Smooth muscle cell (in vitro differentiated cells): Measurements from ENCODE around the gene ERV3-1. TPM values are rescaled to one million over a fixed set of nuclear protein-coding genes. Genes with fewer than 3 reads are reported as not detected.
"Not testable (repeated sequence)": the region's sequence is repeated elsewhere in the genome, so short reads cannot be mapped to it uniquely, and the experiment has no call there.

Experiments
- DNase-seq: peaks from one replicate; lab custom pipeline; 2025; ENCODE audit not compliant: unreplicated experiment; lab: John Stamatoyannopoulos, UW
- H2AFZ ChIP-seq: fragments of 200-600 bp; sonication (generic); 2 replicates; pipeline ENCODE4 v1.6.0; 2016; ENCODE audit warnings: antibody characterized with exemption, low read depth, mild to moderate bottlenecking
- H3F3A ChIP-seq: fragments of 200-600 bp; sonication (generic); 2 replicates; pipeline ENCODE4 v1.6.0; 2017; ENCODE audit warnings: antibody characterized with exemption, low read depth
- H3K27ac ChIP-seq: fragments of 200-600 bp; sonication (generic); 2 replicates; pipeline ENCODE4 v1.5.1; 2016; ENCODE audit warnings: low read depth, mild to moderate bottlenecking
- H3K27me3 ChIP-seq: fragments of 200-600 bp; sonication (generic); 2 replicates; pipeline ENCODE4 v1.6.1; 2016; ENCODE audit warnings: low read depth, mild to moderate bottlenecking
- H3K36me3 ChIP-seq: fragments of 200-600 bp; sonication (generic); 2 replicates; pipeline ENCODE4 v1.5.1; 2016; ENCODE audit warnings: low read depth
- H3K4me1 ChIP-seq: fragments of 200-600 bp; sonication (generic); 2 replicates; pipeline ENCODE4 v1.5.1; 2016; ENCODE audit warnings: low read depth
- H3K4me2 ChIP-seq: fragments of 200-600 bp; sonication (generic); 2 replicates; pipeline ENCODE4 v1.6.0; 2016; ENCODE audit warnings: mild to moderate bottlenecking
- H3K4me3 ChIP-seq: fragments of 200-600 bp; sonication (generic); 2 replicates; pipeline ENCODE4 v1.5.1; 2016; ENCODE audit warnings: mild to moderate bottlenecking
- H3K79me2 ChIP-seq: fragments of 200-600 bp; sonication (generic); 2 replicates; pipeline ENCODE4 v1.6.0; 2016; ENCODE audit warnings: low read depth, mild to moderate bottlenecking
- H3K9ac ChIP-seq: fragments of 200-600 bp; sonication (generic); 2 replicates; pipeline ENCODE4 v1.6.0; 2016; ENCODE audit warnings: low read depth
- H3K9me3 ChIP-seq: fragments of 200-600 bp; sonication (generic); replicated peaks from 2 replicates; pipeline ENCODE4 v1.5.1; 2016; ENCODE audit warnings: low read depth
- H4K20me1 ChIP-seq: fragments of 200-600 bp; sonication (generic); 2 replicates; pipeline ENCODE4 v1.6.0; 2016; ENCODE audit warnings: low read depth
- CTCF ChIP-seq: fragments of 200-600 bp; sonication (generic); IDR thresholded peaks from 2 replicates; pipeline ENCODE4 v1.5.1; 2017; ENCODE audit warnings: borderline replicate concordance, mild to moderate bottlenecking, antibody characterized with exemption; ENCODE audit not compliant: insufficient read depth, poor library complexity, severe bottlenecking
- WGBS: methylation state at CpG from one replicate; pipeline ENCODE4 v1.1.7; 2016; ENCODE audit warnings: low lambda C conversion rate; 5-methylcytosine and 5-hydroxymethylcytosine counted together
- polyA plus RNA-seq: library from polyadenylated mRNA; unstranded; fragments of >200 nt; fragmentation: Nextera tagmentation; extraction: Ambion mirVana; gene quantifications from 2 replicates; pipeline ENCODE4 v1.2.1, GENCODE V29; 2016
- small RNA-seq: library from RNA; depleted of rRNA; stranded (forward); fragments of <200 nt; gene quantifications from one replicate; pipeline ENCODE3, GENCODE V24; 2014
- total RNA-seq: library from RNA; depleted of rRNA; stranded (reverse); fragments of >200 nt; gene quantifications from 2 replicates; pipeline ENCODE4 v1.2.3, GENCODE V29; 2014

ERV3-1 gene
- total and polyA plus RNA-seq, 2 experiments from 2014 or later = 6.7 to 16.8 TPM

DNA sequence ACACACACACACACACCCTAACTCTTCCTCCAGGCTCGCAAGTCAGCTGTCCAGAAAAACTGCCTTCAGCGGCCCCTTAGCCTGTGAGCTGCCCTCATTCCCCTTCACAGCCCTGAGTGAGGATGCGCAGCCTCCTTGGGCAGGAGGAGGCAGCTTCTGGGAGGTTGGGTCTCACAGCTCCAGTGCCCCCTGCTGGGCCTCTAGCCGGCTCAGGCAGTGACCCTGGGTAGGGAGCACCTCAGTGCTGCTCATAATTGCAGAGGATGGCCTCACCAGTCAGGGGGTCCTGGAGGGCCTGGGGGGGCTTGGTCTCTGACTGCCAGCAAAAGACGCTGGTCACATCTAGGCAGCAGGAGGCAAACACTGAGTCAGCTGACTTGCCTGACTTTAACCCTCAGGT is 59.7 kb downstream of the ERV3-1 start:
- H3K36me3 ChIP-seq = no peaks in the 10 kb centered on the region
- H3K9me3 ChIP-seq = no peaks in the 10 kb centered on the region
- no peak overlapping the region for H2AFZ ChIP-seq
- no peaks in the 10 kb centered on the region for H3F3A ChIP-seq
- H3K79me2 ChIP-seq = no peaks in the 10 kb centered on the region
- peaks cover 36% of the 10 kb centered on the region for H3K27me3 ChIP-seq
- no peak for DNase-seq
- no peak overlapping the region for H3K27ac ChIP-seq
- no peak overlapping the region for H3K9ac ChIP-seq
- 43% methylated on average over 5 of the region's 5 CpGs for WGBS
- H3K4me2 ChIP-seq = peak overlapping the region; percentile 85
- TF ChIP-seq CTCF = peak; percentile 17
- no peaks in the 10 kb centered on the region for H4K20me1 ChIP-seq
- H3K4me3 ChIP-seq = peak overlapping the region; percentile 45
- peaks cover 7% of the 10 kb centered on the region for H3K4me1 ChIP-seq

DNA sequence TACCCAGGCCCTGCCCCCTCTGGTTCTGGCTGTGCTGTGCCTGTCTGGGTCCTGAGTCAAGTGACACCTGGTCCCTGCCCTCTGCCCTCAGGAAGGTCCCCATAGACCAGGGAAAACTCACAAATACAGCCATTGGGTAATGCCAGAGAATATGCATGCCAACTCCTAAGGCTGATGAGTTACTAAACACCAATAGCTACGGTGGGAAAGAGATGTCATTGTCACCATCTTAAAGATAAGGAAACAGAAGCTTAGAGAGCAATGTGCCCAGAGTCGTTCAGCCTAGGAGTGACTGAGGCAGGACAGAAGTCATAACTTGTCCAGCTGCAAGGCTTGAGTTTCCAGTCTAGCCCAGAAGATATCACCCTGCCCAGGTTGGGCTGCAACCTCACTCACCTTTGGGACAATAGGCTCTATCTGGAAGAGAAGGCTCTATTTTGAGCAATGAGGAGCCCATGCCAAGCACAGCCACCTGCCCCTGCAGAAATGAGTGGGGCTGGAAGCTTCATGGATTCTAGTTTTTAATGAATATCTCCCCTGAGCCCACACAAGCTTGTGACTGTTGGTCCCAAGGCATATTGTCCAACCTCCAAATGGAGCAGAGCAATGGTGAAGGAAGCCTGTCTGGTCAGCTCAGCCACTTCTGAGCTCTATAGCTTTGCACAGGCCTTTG is 60.8 kb downstream of the ERV3-1 start:
- Histone ChIP-seq H3K27me3 (peaks cover 36% of the 10 kb centered on the region), H3K4me2 (no peak overlapping the region), H3K4me3 (no peak overlapping the region), H3F3A (no peaks in the 10 kb centered on the region), H3K9ac (no peak overlapping the region), H2AFZ (no peak overlapping the region), H3K27ac (no peak overlapping the region), H3K36me3 (no peaks in the 10 kb centered on the region), H3K9me3 (no peaks in the 10 kb centered on the region), H3K79me2 (no peaks in the 10 kb centered on the region), H4K20me1 (no peaks in the 10 kb centered on the region), H3K4me1 (peaks cover 7% of the 10 kb centered on the region)
- 37% methylated on average over 2 of the region's 2 CpGs for WGBS
- DNase-seq = no peak
- no peak for TF ChIP-seq CTCF

GRCh38 chr7:64944667-64945502 is 61.6 kb downstream of the ERV3-1 start:
- not testable (repeated sequence) for H3K9me3 ChIP-seq, H3K79me2 ChIP-seq, H3K4me2 ChIP-seq, H3K4me3 ChIP-seq, H2AFZ ChIP-seq, H3K4me1 ChIP-seq, H3K36me3 ChIP-seq, H3K27ac ChIP-seq, H4K20me1 ChIP-seq, DNase-seq, H3F3A ChIP-seq, H3K9ac ChIP-seq
- peaks cover 36% of the 10 kb centered on the region for H3K27me3 ChIP-seq
- 79% methylated on average over 5 of the region's 5 CpGs for WGBS

Small RNAs within 50 kb of the gene (small RNA-seq; reads per million reads assigned to genes)
- gene RNU6-1229P = not detected

Other genes with a start within 250 kb of the ERV3-1 start
- gene ZNF138, start 212.3 kb downstream of the ERV3-1 start, total RNA-seq = 4.5 and 14.8 TPM in 2 replicates
- gene ZNF138, start 212.3 kb downstream of the ERV3-1 start, polyA plus RNA-seq = 3.2 and 3.5 TPM in 2 replicates
- 4.4 and 5.7 TPM in 2 replicates for gene ZNF273, start 103.4 kb downstream of the ERV3-1 start, total RNA-seq
- 2.0 and 2.2 TPM in 2 replicates for gene ZNF273, start 103.4 kb downstream of the ERV3-1 start, polyA plus RNA-seq
- gene ZNF117, start 15.7 kb downstream of the ERV3-1 start, total RNA-seq = 11.5 and 16.5 TPM in 2 replicates
- 1.4 and 1.8 TPM in 2 replicates for gene ZNF117, start 15.7 kb downstream of the ERV3-1 start, polyA plus RNA-seq